AG10803 (cell line): ENCODE data around the gene TBCEL.

Source experiments
- DNase-seq: peaks from one replicate; pipeline ENCODE4 v3.0.0; 2010; ENCODE audit warnings: low read depth
- H3K4me3 ChIP-seq: 2 replicates; pipeline ENCODE4 v1.5.1; 2011; ENCODE audit warnings: mild to moderate bottlenecking, low read length, control low read depth
- TF ChIP-seq, protein P1 (sequence below): conservative IDR thresholded peaks from 2 replicates; pipeline ENCODE4 v1.5.1; 2011; ENCODE audit warnings: mild to moderate bottlenecking, low read length, control low read depth, inconsistent platforms

TBCEL gene

DNA sequence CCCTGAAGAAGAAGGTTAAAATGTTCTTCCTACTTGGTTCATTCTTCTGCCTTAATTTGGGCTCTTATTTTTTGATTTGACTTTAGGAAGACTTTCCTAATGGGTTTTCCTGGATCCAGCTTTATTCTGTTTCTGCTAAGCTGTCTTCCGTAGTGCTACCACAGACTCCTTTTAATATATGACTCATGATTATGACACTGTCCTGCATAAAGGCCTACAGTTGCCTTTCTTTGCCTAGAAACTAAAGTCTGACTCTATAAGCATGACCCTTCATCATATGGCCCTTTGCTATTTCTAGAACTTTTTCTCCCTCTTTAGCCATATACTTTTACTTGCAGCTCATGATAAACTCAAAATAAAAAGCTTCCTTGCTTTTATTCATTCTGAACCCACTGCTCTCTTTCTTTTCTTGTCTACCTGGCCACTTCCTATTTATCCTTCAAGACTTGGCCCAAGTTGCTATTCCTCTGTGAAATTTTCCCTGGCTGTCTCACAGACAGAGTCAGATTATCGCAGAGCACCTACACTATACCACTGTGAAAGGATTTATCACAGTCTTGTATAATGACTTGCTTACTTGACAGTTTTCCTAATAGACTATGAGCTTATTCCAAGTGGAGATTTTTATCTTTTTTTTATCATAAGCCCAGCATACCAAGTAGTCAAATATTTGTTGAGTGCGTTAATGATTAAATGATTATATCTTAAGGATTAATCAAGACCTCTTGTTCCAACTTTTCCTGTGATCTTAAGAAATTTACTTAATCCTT is 24.7 kb downstream of the TBCEL start:
- TF ChIP-seq, protein P1, sequence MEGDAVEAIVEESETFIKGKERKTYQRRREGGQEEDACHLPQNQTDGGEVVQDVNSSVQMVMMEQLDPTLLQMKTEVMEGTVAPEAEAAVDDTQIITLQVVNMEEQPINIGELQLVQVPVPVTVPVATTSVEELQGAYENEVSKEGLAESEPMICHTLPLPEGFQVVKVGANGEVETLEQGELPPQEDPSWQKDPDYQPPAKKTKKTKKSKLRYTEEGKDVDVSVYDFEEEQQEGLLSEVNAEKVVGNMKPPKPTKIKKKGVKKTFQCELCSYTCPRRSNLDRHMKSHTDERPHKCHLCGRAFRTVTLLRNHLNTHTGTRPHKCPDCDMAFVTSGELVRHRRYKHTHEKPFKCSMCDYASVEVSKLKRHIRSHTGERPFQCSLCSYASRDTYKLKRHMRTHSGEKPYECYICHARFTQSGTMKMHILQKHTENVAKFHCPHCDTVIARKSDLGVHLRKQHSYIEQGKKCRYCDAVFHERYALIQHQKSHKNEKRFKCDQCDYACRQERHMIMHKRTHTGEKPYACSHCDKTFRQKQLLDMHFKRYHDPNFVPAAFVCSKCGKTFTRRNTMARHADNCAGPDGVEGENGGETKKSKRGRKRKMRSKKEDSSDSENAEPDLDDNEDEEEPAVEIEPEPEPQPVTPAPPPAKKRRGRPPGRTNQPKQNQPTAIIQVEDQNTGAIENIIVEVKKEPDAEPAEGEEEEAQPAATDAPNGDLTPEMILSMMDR = no peak
- DNase-seq = no peak
- no peak overlapping the region for H3K4me3 ChIP-seq

DNA sequence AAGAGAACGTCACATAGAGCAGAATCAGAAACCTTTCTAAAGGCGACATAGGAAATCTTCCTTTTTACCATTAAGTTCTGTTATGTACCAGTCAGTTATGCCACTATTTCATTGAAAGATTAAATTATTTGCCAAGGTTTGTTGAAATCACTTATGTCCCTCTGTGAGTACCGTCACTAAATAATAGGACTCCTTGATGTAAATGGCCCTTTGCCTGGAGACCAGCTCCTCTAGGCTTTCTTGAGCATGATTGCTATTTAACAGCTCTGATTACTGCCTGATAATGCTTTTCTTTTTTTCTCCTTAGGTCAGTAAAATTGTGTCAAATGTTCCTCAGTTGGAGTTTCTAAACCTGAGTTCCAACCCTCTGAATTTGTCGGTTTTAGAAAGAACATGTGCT is 29.3 kb downstream of the TBCEL start:
- no peak for DNase-seq
- no peak overlapping the region for H3K4me3 ChIP-seq

DNA sequence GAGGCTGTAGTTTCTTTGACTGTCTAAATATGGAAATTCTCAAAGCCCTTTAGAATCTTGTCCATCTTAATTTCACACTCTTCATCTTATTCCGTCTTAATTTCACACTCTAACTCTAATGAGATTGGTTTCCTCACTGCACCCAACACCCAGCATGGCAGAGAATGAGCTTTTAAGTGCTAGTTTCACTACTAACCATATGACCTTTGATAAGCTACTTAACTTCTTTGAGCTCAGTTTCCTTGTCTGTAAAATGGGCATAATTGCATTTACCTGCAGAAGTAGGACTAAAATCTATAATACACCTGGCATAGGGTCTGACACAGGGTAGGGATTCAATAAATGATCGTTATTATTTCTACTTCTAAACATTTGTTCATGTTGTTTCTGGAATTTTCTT is 30.4 kb downstream of the TBCEL start:
- no peak overlapping the region for H3K4me3 ChIP-seq
- TF ChIP-seq, protein P1 = no peak
- no peak for DNase-seq

More for the DNA sequence above, 29.3 kb downstream of the TBCEL start:
- TF ChIP-seq, protein P1 = no peak

DNA sequence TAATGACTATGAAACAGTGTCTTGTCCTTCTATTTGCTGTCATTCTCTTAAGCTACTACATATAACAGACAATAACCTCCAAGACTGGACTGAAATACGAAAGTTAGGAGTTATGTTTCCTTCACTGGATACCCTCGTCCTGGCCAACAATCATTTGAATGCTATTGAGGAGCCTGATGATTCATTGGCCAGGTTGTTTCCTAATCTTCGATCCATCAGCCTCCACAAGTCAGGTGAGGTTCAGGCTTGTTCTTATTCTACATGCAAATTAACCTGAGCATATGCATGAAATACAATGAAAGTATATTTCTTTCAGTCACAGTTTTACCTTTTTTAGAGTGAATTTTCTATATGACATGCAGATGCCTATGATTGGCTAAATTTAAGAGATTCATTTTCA is 31.2 kb downstream of the TBCEL start:
- no peak overlapping the region for H3K4me3 ChIP-seq
- TF ChIP-seq, protein P1 = no peak
- DNase-seq = no peak

DNA sequence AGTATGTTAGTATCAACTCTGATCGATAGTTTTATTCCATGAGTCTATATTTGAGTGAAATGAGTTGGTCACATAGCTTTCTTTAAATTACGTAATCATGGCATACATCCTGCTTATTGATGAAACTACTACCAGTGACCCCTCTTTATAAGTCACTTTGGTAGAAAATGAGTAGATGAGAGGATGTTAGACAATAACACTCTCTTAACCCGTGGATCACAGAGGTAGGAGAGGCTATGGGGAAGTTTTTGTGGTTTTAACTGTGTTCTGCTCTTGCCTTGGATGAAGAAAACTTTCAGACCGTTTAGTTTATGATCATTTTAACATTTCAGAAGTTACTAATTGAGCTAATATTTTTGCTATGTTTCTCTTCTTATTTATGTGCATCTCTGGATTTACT is 34.0 kb downstream of the TBCEL start:
- no peak overlapping the region for H3K4me3 ChIP-seq
- TF ChIP-seq, protein P1 = no peak
- no peak for DNase-seq

DNA sequence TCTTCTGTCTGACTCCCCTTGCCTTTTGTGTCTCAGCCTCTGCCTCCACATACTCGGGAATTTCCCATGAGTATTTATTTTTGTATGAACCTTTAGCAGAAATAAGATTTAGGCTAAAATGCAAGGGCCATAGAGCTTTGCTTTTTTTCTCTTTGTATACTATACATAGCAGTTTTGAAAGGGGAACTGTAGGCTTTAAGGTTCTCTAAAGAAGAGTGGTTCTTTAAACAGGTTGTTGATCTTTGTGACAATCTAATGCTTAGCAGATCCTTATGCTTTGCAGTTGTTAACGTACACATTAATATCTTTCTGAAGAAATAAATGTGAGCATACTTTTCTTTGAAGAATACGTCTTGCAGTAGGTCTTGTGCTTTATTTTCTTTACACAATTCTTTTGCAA is 35.0 kb downstream of the TBCEL start:
- no peak overlapping the region for H3K4me3 ChIP-seq
- no peak for DNase-seq
- TF ChIP-seq, protein P1 = no peak

DNA sequence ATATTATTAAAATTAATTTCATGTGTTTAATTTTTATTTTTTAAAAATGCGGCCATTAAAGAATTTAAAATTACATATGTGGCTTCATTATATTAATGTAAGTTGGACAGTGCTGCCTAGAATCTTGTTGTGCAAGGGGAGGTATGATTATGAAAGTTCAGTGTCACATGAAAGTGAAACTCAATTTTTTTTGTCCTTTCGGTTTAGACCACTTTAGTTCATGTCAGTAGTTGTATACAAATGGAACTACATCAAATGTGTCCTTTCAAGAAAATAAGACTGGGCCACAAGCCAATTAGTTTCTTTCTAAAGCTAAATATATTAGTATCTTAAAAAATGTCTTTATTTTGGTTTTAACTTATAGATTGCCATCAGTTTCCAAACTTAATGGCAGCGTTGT is 35.7 kb downstream of the TBCEL start:
- TF ChIP-seq, protein P1 = no peak
- no peak overlapping the region for H3K4me3 ChIP-seq
- DNase-seq = no peak
